Measurements from ENCODE around the gene CKMT2. TPM values are rescaled to one million over a fixed set of nuclear protein-coding genes. Genes with fewer than 3 reads are reported as not detected.
A peak's percentile ranks its signal among the peaks of the same experiment; 100 is the strongest.

The CKMT2 gene
- total RNA-seq, 2 donors from 2014 or later, result not detected

DNA sequence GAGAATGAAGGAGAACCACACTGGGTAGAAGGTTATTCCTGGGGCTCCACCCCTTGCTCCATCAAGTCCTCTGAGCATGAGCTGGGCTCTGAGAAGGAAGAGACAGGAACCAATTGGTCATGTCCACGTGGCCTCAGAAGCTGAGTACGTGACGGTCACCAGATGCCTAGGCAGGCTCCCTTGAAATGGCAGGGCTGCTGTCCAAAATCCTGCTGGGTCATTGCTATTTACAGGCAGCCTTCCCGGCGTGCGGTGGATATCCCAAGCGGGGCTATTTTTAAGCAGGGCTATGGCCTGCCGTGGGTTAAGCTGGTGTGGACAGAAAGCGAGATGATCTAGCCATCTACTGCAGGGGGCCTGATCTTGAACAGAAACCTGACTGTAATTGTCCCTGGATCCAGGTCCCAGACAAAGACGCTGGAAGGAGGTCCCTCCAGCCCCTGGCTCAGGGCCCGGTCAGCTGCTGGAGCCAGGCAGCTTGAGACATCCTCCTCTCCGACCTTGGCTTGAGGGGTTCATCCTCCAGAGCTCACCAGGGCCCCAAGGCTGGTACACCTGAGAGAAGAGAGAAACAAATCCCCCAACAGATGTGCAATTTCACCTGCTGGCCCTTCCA, 550 bp upstream of the CKMT2 start:
- Mint-ChIP-seq H3K4me1 (peaks cover 7% of the 10 kb centered on the region), H3K27ac (no peak overlapping the region)
- ATAC-seq (replicated peaks), result no peak

DNA sequence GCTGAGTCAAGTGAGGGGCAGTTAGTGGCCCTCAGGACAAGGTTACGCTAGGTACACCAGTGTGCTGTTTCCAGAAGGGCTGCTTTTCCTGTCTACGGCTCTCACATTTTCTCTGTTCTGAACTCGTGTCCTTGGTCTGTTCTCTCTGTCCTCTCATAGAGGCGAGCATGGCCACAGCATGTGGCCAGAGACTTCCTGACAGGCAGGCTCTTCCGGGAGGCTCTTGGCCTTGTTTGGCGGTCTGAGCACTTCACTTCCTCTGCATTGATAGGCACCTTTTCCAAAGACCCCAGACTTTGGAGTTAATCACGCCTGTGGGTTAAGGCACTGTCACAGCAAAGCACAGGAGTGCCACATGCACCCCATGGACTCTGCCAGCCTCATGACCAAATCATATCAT, 1.2 kb downstream of the CKMT2 start:
- ATAC-seq (replicated peaks), result no peak
- Mint-ChIP-seq H3K9me3 (no peaks in the 10 kb centered on the region), H3K4me1 (peaks cover 7% of the 10 kb centered on the region), H3K27me3 (no peaks in the 10 kb centered on the region), H3K36me3 (ENCODE audit: low read depth) (no peaks in the 10 kb centered on the region), H3K4me3 (no peak overlapping the region), H3K27ac (peak overlapping the region; percentile 59)

More for the DNA sequence above, 550 bp upstream of the CKMT2 start:
- no peaks in the 10 kb centered on the region for H3K36me3 Mint-ChIP-seq (ENCODE audit: low read depth)
- no peaks in the 10 kb centered on the region for H3K9me3 Mint-ChIP-seq
- H3K4me3 Mint-ChIP-seq, result no peak overlapping the region
- H3K27me3 Mint-ChIP-seq, result no peaks in the 10 kb centered on the region

GRCh38 chr5:81234801-81235200, 1.7 kb downstream of the CKMT2 start:
- peaks cover 7% of the 10 kb centered on the region for H3K4me1 Mint-ChIP-seq
- H3K4me3 Mint-ChIP-seq, result no peak overlapping the region
- no peaks in the 10 kb centered on the region for H3K36me3 Mint-ChIP-seq (ENCODE audit: low read depth)
- peak; percentile 16 for ATAC-seq (replicated peaks)
- H3K27me3 Mint-ChIP-seq, result no peaks in the 10 kb centered on the region
- H3K27ac Mint-ChIP-seq, result peak overlapping the region; percentile 59
- H3K9me3 Mint-ChIP-seq, result no peaks in the 10 kb centered on the region

- no peak overlapping the region for H3K4me3 Mint-ChIP-seq
Observed at GRCh38 chr5:81235287-81236072, 2.4 kb downstream of the CKMT2 start.

GRCh38 chr5:81238460-81238859, 5.3 kb downstream of the CKMT2 start:
- no peak overlapping the region for H3K4me3 Mint-ChIP-seq

More at GRCh38 chr5:81235287-81236072, 2.4 kb downstream of the CKMT2 start:
- H3K27me3 Mint-ChIP-seq, result no peaks in the 10 kb centered on the region
- peak overlapping the region; percentile 20 for H3K27ac Mint-ChIP-seq
- H3K36me3 Mint-ChIP-seq (ENCODE audit: low read depth), result no peaks in the 10 kb centered on the region
- ATAC-seq (replicated peaks), result no peak
- H3K9me3 Mint-ChIP-seq, result no peaks in the 10 kb centered on the region
- peaks cover 7% of the 10 kb centered on the region for H3K4me1 Mint-ChIP-seq

DNA sequence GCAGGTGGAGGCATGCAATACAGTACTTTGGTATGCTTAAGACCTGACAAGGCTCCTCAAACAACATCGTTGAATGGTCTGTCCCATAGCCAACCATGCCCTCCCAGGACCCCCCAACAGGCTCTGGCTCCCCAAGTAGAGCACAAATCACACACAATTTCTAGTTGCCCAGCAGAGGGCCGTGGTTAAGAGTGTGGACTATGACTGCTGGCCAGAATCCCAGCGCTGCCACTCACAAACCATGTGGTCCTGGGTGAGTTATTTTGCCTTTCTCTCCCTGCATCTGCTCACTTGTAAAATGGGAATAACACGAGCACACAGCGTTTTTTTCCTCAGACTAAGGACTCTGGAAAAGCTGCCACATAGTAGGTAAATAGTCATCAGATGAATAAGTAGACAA, 6.5 kb downstream of the CKMT2 start:
- no peak overlapping the region for H3K4me3 Mint-ChIP-seq
- no peaks in the 10 kb centered on the region for H3K9me3 Mint-ChIP-seq
- no peaks in the 10 kb centered on the region for H3K36me3 Mint-ChIP-seq (ENCODE audit: low read depth)
- H3K4me1 Mint-ChIP-seq, result peaks cover 9% of the 10 kb centered on the region
- no peak for ATAC-seq (replicated peaks)
- no peak overlapping the region for H3K27ac Mint-ChIP-seq
- H3K27me3 Mint-ChIP-seq, result no peaks in the 10 kb centered on the region

More at GRCh38 chr5:81238460-81238859, 5.3 kb downstream of the CKMT2 start:
- Mint-ChIP-seq H3K9me3 (no peaks in the 10 kb centered on the region), H3K27me3 (no peaks in the 10 kb centered on the region), H3K4me1 (peaks cover 15% of the 10 kb centered on the region), H3K27ac (no peak overlapping the region), H3K36me3 (ENCODE audit: low read depth) (no peaks in the 10 kb centered on the region)
- ATAC-seq (replicated peaks), result no peak

GRCh38 chr5:81241001-81241400, 7.9 kb downstream of the CKMT2 start:
- H3K36me3 Mint-ChIP-seq (ENCODE audit: low read depth), result no peaks in the 10 kb centered on the region
- H3K27ac Mint-ChIP-seq, result no peak overlapping the region
- H3K9me3 Mint-ChIP-seq, result no peaks in the 10 kb centered on the region
- H3K27me3 Mint-ChIP-seq, result no peaks in the 10 kb centered on the region
- H3K4me1 Mint-ChIP-seq, result peaks cover 8% of the 10 kb centered on the region
- no peak for ATAC-seq (replicated peaks)
- H3K4me3 Mint-ChIP-seq, result no peak overlapping the region

- Mint-ChIP-seq H3K27me3 (no peaks in the 10 kb centered on the region), H3K27ac (no peak overlapping the region), H3K9me3 (no peaks in the 10 kb centered on the region), H3K4me3 (no peak overlapping the region), H3K36me3 (ENCODE audit: low read depth) (no peaks in the 10 kb centered on the region), H3K4me1 (peaks cover 8% of the 10 kb centered on the region)
- peak; percentile 80 for ATAC-seq (replicated peaks)
Observed at GRCh38 chr5:81241961-81242648, 9.0 kb downstream of the CKMT2 start.

- Mint-ChIP-seq H3K4me1 (peaks cover 8% of the 10 kb centered on the region), H3K27ac (no peak overlapping the region), H3K27me3 (no peaks in the 10 kb centered on the region), H3K9me3 (no peaks in the 10 kb centered on the region), H3K4me3 (no peak overlapping the region), H3K36me3 (ENCODE audit: low read depth) (no peaks in the 10 kb centered on the region)
- ATAC-seq (replicated peaks), result no peak
Observed at GRCh38 chr5:81242906-81243436, 9.8 kb downstream of the CKMT2 start.

- H3K9me3 Mint-ChIP-seq, result no peaks in the 10 kb centered on the region
- H3K4me1 Mint-ChIP-seq, result peaks cover 8% of the 10 kb centered on the region
- H3K36me3 Mint-ChIP-seq (ENCODE audit: low read depth), result no peaks in the 10 kb centered on the region
- H3K4me3 Mint-ChIP-seq, result no peak overlapping the region
- no peaks in the 10 kb centered on the region for H3K27me3 Mint-ChIP-seq
- no peak for ATAC-seq (replicated peaks)
- no peak overlapping the region for H3K27ac Mint-ChIP-seq
Observed at GRCh38 chr5:81244451-81244850, 11.3 kb downstream of the CKMT2 start.

DNA sequence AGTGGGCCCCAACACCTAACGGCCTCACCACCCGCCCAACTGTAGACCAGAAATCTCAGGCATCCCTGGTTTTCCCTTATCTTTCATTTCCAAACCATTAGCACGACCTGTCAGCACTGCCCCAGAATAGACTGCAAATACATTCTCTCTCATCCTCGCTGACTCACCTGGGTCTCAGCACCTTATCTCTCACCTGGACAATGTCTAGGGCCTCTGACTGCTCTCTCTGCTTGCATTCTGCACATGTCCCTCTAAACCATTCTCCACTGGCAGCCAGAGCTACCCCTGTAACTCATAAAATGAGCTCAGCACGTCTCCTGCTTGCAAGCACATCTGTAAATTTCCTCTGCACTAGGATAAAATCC, 12.7 kb downstream of the CKMT2 start:
- H3K9me3 Mint-ChIP-seq, result peaks cover 4% of the 10 kb centered on the region
- no peaks in the 10 kb centered on the region for H3K27me3 Mint-ChIP-seq
- H3K4me1 Mint-ChIP-seq, result peaks cover 14% of the 10 kb centered on the region
- no peak overlapping the region for H3K27ac Mint-ChIP-seq
- H3K36me3 Mint-ChIP-seq (ENCODE audit: low read depth), result peaks cover 5% of the 10 kb centered on the region
- ATAC-seq (replicated peaks), result no peak
- H3K4me3 Mint-ChIP-seq, result no peak overlapping the region

GRCh38 chr5:81246697-81247096, 13.6 kb downstream of the CKMT2 start:
- peak overlapping the region; percentile 29 for H3K27ac Mint-ChIP-seq
- peaks cover 14% of the 10 kb centered on the region for H3K4me1 Mint-ChIP-seq
- ATAC-seq (replicated peaks), result no peak
- H3K9me3 Mint-ChIP-seq, result peaks cover 4% of the 10 kb centered on the region
- peaks cover 5% of the 10 kb centered on the region for H3K36me3 Mint-ChIP-seq (ENCODE audit: low read depth)
- no peak overlapping the region for H3K4me3 Mint-ChIP-seq
- no peaks in the 10 kb centered on the region for H3K27me3 Mint-ChIP-seq

DNA sequence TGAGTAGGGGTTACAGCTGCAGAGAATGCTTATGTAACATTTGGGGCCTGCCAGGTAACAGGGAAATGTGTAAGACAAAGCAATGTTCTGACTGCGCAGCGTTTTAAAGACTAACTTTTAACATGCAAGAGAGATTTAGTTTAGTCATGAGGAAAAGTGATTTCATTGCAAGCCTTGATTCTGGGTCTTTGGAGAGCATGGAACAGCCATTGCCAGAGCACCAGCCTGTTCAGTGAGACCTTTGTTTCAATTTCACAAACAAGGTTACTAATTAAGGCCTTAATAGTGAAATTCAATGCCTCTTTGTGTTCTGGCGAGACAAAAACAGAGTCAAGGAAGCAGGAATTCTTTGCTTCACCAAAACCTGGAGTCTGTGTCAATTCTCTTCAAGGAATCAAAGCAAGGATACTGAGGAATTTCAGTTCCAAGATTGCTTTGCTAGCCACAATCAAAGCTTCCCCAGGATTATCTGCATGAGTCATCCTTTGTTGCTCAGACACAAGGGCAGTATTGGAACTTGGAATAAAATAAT, 14.4 kb downstream of the CKMT2 start:
- H3K27me3 Mint-ChIP-seq, result no peaks in the 10 kb centered on the region
- H3K27ac Mint-ChIP-seq, result no peak overlapping the region
- H3K4me3 Mint-ChIP-seq, result no peak overlapping the region
- peaks cover 12% of the 10 kb centered on the region for H3K4me1 Mint-ChIP-seq
- peaks cover 5% of the 10 kb centered on the region for H3K36me3 Mint-ChIP-seq (ENCODE audit: low read depth)
- ATAC-seq (replicated peaks), result no peak
- peaks cover 4% of the 10 kb centered on the region for H3K9me3 Mint-ChIP-seq

- peaks cover 6% of the 10 kb centered on the region for H3K4me1 Mint-ChIP-seq
- no peaks in the 10 kb centered on the region for H3K27me3 Mint-ChIP-seq
- ATAC-seq (replicated peaks), result no peak
- peaks cover 5% of the 10 kb centered on the region for H3K36me3 Mint-ChIP-seq (ENCODE audit: low read depth)
- no peak overlapping the region for H3K4me3 Mint-ChIP-seq
- no peak overlapping the region for H3K27ac Mint-ChIP-seq
- peaks cover 4% of the 10 kb centered on the region for H3K9me3 Mint-ChIP-seq
Observed at GRCh38 chr5:81249240-81249639, 16.1 kb downstream of the CKMT2 start.
